ENCODE data around the gene NF1.

NF1 gene

GRCh38 chr17:31412511-31412910 is 317.7 kb downstream of the NF1 start:
- no peak for DNase-seq

DNA sequence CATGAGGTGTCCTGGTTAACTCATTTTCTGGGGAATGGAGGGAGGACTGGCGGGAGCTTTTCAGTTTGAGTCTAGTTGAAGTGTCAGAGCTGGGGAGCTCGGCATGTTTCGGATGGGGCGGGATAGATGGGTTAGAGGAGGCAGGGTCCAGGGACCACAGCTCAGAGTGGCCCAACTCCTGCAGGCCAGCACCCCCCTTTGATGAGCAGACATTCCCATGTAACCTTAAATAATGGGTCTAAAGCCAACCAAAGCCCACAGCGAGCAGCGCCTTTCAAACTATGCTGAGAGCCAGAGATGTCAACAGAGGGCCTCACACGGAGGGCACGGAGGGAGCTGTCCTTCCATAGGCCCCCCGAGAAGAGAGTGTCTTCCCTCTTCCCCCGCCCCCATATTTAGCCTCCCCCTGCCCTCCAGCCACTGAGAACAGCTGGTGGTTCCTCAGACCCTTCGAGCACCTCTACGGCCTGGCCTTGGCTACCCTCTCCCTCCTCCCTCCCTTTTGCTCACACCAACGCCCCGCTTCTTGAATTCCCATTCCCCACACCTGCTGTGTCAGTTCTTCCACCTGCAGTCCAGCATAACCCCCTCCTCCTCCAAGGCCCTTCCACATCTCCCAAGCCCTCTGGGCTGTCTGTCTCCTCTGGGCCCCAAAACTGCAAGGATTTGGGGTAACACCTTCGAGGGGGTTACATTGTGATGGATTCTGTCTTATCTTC is 318.5 kb downstream of the NF1 start:
- DNase-seq, result no peak

- DNase-seq, result no peak
These were observed 319.2 kb downstream of the NF1 start for GRCh38 chr17:31413874-31414549.

DNA sequence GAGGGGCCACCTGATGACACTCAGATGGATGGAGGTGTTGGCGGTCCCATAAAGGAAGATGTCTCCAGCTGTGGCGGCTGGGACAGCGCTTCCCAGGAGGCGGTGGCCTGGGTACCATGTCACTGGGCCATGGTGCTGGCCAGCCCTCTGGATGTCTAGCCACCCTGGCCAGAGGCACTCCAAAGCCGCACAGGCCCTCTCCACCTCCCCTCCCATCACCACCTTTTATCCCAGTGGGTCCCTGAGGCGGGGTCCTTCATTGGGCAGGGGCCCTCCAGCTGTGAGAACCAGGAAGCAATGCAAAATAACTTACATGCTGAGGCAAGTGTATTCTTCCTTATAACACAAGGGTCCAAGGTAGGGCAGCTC is 319.8 kb downstream of the NF1 start:
- DNase-seq, result no peak

DNA sequence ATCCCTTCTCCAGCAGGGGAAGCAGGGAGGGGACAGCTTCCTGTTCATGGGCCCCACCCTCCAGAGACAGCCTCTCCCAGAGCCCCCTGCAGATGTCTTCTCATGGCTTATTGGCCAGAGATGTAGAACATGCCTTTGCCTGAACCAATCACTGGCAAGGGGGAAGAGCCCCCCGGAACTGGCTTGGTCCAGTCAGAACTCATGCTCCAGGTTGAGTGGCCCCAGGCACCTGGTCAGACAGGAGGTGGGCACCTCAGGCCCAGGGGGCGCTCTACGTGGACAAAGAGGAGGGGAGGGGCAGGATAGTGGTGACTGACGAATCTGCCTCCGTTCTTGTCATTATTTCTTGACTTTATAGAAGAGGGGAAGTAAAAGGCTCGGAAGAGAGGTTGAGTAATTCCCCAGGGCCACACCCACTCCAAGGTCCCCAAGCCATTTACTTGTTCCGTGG is 320.3 kb downstream of the NF1 start:
- no peak for DNase-seq

DNA sequence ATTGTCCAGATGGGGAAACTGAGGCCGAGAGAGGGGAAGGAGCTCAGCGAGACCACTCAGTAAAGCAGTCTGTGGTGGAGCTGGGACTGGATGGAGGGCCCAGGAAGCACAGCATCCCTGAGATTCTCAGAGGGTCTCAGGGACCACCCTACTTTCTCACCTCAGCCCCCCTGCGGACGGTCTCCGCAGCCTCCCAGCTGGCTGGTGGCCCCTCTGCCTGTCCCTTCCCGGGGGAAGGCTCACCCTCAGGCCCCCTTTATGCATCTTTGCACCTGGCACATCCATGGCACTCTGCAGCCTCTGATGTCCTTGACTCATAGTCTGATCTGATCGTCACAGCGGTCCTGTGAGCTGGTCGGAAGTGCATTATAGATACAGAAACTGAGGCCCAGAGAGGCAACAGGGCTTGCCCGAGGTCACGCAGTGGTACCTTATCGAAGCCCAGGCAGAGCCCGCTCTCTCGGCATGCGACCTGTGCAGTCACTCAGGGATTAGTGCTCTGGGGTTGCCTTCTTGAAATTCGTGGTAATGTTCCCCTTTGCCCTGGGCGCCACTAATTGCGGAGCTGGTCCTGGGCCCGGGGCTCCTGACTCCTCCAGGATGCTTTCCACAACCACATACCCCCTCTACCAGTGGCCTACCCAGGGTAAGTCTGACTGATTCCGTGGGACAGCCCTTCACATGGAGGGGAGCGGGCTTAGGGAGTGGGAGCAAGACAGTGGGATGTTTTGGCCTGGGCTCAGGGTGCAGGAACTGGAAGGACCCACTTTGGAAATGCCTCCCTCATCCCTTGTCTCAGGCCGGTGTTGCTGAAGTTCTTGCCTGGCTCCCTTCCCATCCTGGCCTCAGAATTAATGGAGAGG is 321.1 kb downstream of the NF1 start:
- no peak for DNase-seq

DNA sequence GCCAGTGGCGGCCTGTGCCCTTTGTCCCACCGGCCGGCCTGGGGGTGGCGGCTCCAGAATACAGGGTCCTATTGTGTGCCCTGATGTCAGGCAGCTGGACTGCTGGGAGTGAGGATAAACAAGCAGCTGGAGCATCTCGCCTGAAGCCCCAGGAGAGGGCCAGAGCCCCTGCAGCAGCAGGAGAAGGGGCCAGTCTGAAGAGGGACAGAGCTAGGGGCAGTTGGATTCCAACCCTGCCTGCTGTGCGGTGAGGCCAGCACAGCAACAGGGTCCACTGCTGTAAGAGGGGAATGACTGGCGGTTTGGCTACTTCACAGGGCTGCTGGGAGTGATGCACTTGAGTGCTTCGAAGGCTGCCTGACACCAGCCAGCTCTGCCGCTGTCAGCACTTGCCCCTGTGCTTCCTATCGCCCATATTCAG is 321.7 kb downstream of the NF1 start:
- DNase-seq, result no peak

DNA sequence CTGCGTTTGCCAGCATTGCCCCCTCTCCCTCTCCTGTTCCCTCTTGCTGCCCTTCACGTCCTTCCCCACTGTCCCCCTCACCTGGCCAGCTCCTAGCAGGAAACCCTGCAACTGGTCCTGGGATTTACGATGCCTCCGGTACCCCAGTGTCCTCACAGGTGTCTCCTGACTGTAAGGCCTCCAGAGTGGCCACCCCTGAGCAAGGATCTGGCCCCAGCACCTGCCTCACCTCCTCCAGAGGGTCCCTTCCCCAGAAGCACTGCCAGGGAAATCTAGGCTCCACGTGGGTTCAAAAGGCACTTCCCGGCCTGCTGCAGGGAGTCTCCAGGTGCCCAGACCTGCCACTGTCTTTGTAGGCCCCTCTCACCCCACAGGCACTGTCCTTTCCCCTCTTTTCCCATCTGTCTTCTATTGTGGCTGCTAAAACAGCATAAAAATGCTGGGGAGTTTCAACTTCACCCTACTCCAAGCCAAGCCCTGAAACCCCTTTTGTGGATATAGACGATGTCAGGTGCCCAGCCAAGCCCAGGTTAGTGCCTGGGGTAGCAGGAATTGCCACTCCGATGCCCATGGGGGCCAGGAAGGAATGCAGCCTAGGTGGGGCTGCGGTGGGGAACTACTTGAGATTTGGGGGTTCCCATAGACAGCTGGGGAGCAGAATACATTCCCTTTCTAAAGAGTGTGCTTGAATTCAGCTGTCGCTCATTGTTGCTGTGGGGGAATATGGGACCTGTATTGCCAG is 322.4 kb downstream of the NF1 start:
- DNase-seq, result no peak

- DNase-seq, result no peak
These were observed 324.1 kb downstream of the NF1 start for GRCh38 chr17:31418773-31419350.

DNA sequence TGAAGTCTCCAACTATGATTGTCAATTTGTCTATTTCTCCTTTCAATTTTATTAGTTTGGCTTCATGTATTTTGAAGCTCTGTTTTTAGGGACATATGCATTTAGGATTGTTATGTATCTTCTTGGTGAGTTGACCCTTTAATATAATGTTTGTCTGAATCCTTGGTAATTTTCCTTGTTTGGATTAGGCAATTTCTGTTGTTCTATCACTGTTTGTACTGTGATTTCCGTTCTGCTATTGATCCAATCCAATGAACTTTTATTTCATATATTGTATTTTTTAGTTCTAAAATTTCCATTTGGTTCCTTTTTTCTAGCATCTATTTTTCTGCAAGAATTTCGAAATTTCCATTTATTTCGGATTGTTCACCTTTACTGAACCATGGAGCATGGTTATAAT is 327.7 kb downstream of the NF1 start:
- DNase-seq, result no peak

DNA sequence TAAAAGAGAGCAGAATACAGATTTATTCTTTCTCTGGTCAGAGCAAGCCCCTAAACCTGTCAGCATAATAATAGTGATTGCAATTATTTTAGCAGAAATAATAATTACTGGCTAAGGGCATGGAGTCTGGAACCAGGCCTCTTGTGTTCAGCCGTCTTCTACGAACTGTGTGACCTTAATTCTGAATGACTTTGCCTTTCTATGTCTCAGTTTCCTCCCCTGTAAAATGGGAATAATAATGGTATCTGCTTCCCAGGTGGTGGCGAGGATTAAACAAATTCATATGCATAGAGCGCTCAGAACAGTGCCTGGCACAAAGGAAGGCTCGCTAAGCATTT is 330.1 kb downstream of the NF1 start:
- no peak for DNase-seq

DNA sequence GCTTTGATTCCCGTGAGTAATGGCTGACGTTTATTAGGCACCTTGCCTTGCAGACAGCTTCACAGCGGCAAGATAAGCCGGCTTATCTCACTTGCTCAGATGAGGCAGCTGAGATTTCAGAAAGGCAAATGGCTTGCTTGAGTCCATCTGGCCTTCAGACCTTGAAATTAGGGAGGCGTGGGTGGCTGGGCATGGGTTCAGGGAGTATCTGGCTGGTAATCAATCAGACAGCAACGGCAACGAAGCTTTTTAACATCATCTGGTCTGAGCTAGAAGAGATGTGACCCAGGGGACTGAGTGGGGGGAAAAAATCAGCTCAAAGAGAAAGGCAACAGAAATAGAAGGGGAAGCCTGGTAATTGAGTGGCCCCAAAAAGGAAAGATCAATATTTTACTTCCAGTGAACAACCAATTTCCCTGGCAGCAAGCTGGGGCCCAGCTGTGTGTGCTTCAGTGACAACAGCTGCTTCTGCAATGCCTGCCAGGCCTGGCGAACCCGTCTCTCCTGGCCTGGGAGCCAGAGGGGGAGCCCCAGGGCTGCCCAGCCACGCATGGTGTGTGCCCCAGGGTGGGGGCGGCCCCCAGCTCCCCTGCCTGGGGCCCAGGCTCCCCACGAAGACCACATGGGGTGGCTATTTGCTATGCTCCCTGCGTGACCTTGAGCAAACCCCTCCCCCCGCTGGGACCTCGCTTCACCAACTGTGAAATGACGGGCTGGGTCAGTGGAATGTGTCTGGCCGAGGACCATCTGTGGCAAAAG is 330.7 kb downstream of the NF1 start:
- DNase-seq, result no peak
